CD4-positive, alpha-beta T cell (primary cell): ENCODE data around the gene TTLL10. TPM values are rescaled to one million over a fixed set of nuclear protein-coding genes. Genes with fewer than 3 reads are reported as not detected.

Experiments
- ATAC-seq: fragments of 200-7000 bp; cut with Tn5 transposase; one replicate; pipeline ENCODE4 v1.10.0; 2022; ENCODE audit warnings: mild to moderate bottlenecking; ENCODE audit not compliant: poor library complexity
- CTCF ChIA-PET: fragments of 350-600 bp; sonication (Branson Sonifier 250); formaldehyde crosslinking; loops from one replicate; lab custom pipeline; 2021; ENCODE audit warnings: antibody characterized with exemption, inconsistent platforms; lab: Charles Lee
- POLR2A ChIA-PET: fragments of 350-600 bp; sonication (Branson Sonifier 250); formaldehyde crosslinking; loops from one replicate; lab custom pipeline; 2021; ENCODE audit warnings: antibody characterized with exemption, inconsistent platforms; lab: Charles Lee
- DNase-seq, 14 experiments: peaks; one replicate each; pipeline ENCODE4 v3.0.0-alpha.2; 2013 to 2020; ENCODE audit warnings: mixed read lengths in 2 of 14
- H3K27ac ChIP-seq, 2 donors: one replicate each; pipeline versions ENCODE4 v1.5.1 to v1.7.0; 2013; ENCODE audit warnings: low read length in 2 of 2, low read depth in 1 of 2, mild to moderate bottlenecking in 1 of 2
- H3K27me3 ChIP-seq, 2 experiments: 1 replicate in 1 of 2; 2 replicates in 1 of 2; pipeline versions ENCODE4 v1.6.1 to v1.7.0; 2013; ENCODE audit warnings: low read length in 2 of 2, control low read depth in 1 of 2, mild to moderate bottlenecking in 1 of 2, moderate library complexity in 1 of 2; ENCODE audit not compliant: insufficient read depth in 2 of 2, control insufficient read depth in 1 of 2
- H3K36me3 ChIP-seq: one replicate; pipeline ENCODE4 v1.6.1; 2013; ENCODE audit warnings: low read length, control low read depth; ENCODE audit not compliant: insufficient read depth
- H3K4me1 ChIP-seq: one replicate; pipeline ENCODE4 v1.6.1; 2013; ENCODE audit warnings: low read length, control low read depth; ENCODE audit not compliant: insufficient read depth
- H3K4me3 ChIP-seq: one replicate; pipeline ENCODE4 v1.5.1; 2013; ENCODE audit warnings: mild to moderate bottlenecking, low read length, moderate library complexity
- H3K9me3 ChIP-seq, 2 experiments: 1 replicate in 1 of 2; 2 replicates in 1 of 2; pipeline versions ENCODE4 v1.6.1 to v1.7.0; 2013; ENCODE audit warnings: low read length in 2 of 2, mild to moderate bottlenecking in 2 of 2, control low read depth in 1 of 2, moderate library complexity in 1 of 2; ENCODE audit not compliant: control insufficient read depth in 1 of 2, insufficient read depth in 1 of 2
- H3K27ac Mint-ChIP-seq: one replicate; pipeline ENCODE4 v1.8.0; 2020; ENCODE audit warnings: mixed read lengths
- H3K27me3 Mint-ChIP-seq: one replicate; pipeline ENCODE4 v1.8.0; 2021; ENCODE audit warnings: mixed read lengths
- H3K36me3 Mint-ChIP-seq: one replicate; pipeline ENCODE4 v1.8.0; 2021; ENCODE audit warnings: low read depth, mixed read lengths
- H3K4me1 Mint-ChIP-seq: one replicate; pipeline ENCODE4 v1.8.0; 2021; ENCODE audit warnings: low read depth, mixed read lengths
- H3K4me3 Mint-ChIP-seq: one replicate; pipeline ENCODE4 v1.8.0; 2020; ENCODE audit warnings: mild to moderate bottlenecking, mixed read lengths
- H3K9me3 Mint-ChIP-seq: one replicate; pipeline ENCODE4 v1.8.0; 2020; ENCODE audit warnings: mixed read lengths
- intact Hi-C, 2 experiments: fragments of 100-400 bp; cut with DNase I in 1 of 2; cut with micrococcal nuclease in 1 of 2; formaldehyde crosslinking; loops; one replicate each; pipeline versions ENCODE4 v1.15.1 to v1.9.0; 2023 to 2025; cut with DNase I, micrococcal nuclease
- total RNA-seq, 174 experiments: library from RNA in 2 of 174; stranded (reverse) in 2 of 174; gene quantifications; one replicate each; pipeline ENCODE4 v1.2.3 and lab custom pipeline; 2021 to 2026
- TF ChIP-seq, protein P1 (sequence below): fragments of 200-600 bp; IDR thresholded peaks from one replicate; pipeline ENCODE4 v1.8.0; 2022; ENCODE audit warnings: antibody characterized with exemption, mild to moderate bottlenecking

Gene TTLL10
- total RNA-seq, 2 experiments from 2014 or later: 0.11 to 0.59 TPM

DNA sequence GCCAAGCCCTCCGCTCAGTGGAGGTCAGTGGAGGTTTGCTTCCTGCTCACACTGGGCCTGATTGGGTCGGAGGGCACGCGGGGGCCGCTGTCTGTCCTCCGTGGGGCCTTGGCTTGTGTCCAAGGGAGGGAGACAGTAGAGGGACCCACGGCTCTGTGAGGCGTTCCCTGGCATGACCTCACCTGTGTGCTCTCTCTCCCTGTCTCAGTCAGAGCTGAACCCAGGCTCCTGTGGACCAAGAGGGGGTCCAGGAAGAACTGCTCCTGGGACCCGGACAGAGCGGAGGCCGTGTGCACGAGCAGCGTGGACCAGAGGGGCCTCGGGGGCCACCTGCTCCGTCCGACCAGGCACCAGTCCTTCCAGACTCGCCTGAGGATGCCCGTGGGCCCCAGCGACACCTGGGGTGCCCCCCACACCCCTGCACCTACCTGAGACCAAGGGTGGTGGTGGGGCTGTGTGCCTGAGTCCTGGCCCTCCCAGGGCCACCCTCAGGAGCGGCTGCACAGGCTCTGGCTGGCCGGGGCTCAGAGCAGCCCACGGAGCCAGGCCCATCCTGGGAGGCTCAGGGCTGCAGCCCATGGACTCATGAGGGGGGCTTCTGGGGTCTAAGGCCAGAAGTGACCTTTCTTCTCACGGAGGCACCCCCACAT, 13.3 kb upstream of the TTLL10 start:
- POLR2A ChIA-PET: no interaction called here
- TF ChIP-seq, protein P1, sequence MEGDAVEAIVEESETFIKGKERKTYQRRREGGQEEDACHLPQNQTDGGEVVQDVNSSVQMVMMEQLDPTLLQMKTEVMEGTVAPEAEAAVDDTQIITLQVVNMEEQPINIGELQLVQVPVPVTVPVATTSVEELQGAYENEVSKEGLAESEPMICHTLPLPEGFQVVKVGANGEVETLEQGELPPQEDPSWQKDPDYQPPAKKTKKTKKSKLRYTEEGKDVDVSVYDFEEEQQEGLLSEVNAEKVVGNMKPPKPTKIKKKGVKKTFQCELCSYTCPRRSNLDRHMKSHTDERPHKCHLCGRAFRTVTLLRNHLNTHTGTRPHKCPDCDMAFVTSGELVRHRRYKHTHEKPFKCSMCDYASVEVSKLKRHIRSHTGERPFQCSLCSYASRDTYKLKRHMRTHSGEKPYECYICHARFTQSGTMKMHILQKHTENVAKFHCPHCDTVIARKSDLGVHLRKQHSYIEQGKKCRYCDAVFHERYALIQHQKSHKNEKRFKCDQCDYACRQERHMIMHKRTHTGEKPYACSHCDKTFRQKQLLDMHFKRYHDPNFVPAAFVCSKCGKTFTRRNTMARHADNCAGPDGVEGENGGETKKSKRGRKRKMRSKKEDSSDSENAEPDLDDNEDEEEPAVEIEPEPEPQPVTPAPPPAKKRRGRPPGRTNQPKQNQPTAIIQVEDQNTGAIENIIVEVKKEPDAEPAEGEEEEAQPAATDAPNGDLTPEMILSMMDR: no peak
- Histone ChIP-seq H3K4me3 (no peak overlapping the region), H3K9me3 (peaks cover 0 to 17% of the 10 kb centered on the region in 2 experiments), H3K36me3 (no peaks in the 10 kb centered on the region), H3K27me3 (no peaks in the 10 kb centered on the region), H3K4me1 (peaks cover 19% of the 10 kb centered on the region), H3K27ac (no peak overlapping the region)
- Mint-ChIP-seq H3K4me3 (no peak overlapping the region), H3K4me1 (no peaks in the 10 kb centered on the region), H3K27ac (no peak overlapping the region), H3K9me3 (peaks cover under 1% of the 10 kb centered on the region), H3K27me3 (no peaks in the 10 kb centered on the region), H3K36me3 (no peaks in the 10 kb centered on the region)
- intact Hi-C loops: no loop called here
- CTCF ChIA-PET: no interaction called here
- DNase-seq (no peak), ATAC-seq (no peak)

DNA sequence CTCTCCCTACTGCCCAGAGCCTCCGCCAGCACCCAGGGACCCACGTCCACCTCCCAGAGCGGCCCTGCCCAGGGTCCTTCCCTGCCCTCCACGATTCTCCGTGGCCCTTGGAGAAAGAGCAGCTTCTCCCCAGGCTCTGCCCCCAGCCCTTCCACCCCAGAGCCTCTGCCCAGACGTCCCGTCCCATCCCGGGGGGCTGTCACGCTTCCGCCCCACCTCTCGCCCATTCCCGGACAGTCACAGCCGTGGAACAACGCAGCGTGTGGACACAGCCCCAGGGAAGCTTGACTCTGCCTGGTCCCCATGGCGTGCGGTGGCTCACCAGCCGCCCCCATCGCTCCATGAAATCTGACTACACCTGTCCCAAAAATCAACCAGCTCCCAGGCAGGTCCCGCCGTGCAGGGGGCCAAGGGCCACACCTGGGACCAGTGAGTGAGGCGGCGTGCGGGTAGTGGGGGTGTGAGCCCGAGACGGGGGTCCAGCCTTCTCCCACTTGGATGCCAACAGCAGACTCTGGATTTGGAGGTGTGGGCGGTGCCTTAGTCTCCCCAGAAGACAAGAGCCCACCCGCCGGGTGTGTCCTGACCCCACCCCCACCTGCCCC, 12.5 kb upstream of the TTLL10 start:
- CTCF ChIA-PET: no interaction called here
- POLR2A ChIA-PET: no interaction called here
- Mint-ChIP-seq H3K27me3 (no peaks in the 10 kb centered on the region), H3K27ac (no peak overlapping the region), H3K4me1 (no peaks in the 10 kb centered on the region), H3K9me3 (no peaks in the 10 kb centered on the region), H3K36me3 (no peaks in the 10 kb centered on the region), H3K4me3 (no peak overlapping the region)
- TF ChIP-seq, protein P1: no peak
- Histone ChIP-seq H3K4me1 (peaks cover 21% of the 10 kb centered on the region), H3K27ac (no peak overlapping the region), H3K36me3 (no peaks in the 10 kb centered on the region), H3K4me3 (no peak overlapping the region), H3K9me3 (peaks cover 0 to 9% of the 10 kb centered on the region in 2 experiments), H3K27me3 (no peaks in the 10 kb centered on the region)
- ATAC-seq: no peak
- intact Hi-C loops: no loop called here
- no peak for DNase-seq

DNA sequence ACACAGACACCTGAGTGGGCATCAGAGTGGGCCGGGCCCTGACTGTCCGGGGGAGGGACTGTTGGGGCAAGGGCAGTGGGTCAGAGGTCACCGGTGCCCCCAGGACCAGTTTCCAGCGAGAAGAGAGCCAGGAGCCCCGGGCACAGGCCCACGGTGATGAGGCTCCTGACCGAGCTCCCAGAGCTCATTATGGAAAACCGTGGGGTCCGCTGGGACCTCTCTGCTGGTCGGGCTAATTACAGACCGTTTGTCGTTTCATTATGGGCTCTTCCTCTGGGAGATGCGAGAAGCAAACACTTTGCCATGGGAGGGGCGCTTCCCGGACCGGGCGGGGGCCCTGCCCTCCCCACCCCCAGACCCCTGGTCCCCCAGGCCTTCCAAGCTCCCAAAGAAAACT, 12.0 kb upstream of the TTLL10 start:
- H3K27me3 ChIP-seq: no peaks in the 10 kb centered on the region
- H3K27ac Mint-ChIP-seq: no peak overlapping the region
- intact Hi-C loops: no loop called here
- H3K36me3 ChIP-seq: no peaks in the 10 kb centered on the region
- H3K27me3 Mint-ChIP-seq: no peaks in the 10 kb centered on the region
- ATAC-seq: no peak
- H3K27ac ChIP-seq: no peak overlapping the region
- peaks cover 0 to 4% of the 10 kb centered on the region in 2 experiments for H3K9me3 ChIP-seq
- ChIA-PET POLR2A (no interaction called here), CTCF (no interaction called here)
- H3K4me3 Mint-ChIP-seq: no peak overlapping the region
- no peaks in the 10 kb centered on the region for H3K36me3 Mint-ChIP-seq
- peaks cover 22% of the 10 kb centered on the region for H3K4me1 ChIP-seq
- no peak for DNase-seq
- H3K4me1 Mint-ChIP-seq: no peaks in the 10 kb centered on the region
- no peak overlapping the region for H3K4me3 ChIP-seq
- TF ChIP-seq, protein P1: no peak
- no peaks in the 10 kb centered on the region for H3K9me3 Mint-ChIP-seq
